Uterus (tissue), 2 donors: ENCODE data around the gene SLC6A18.

Experiments used
- CTCF ChIP-seq, 4 experiments: fragments of 200-600 bp in 2 of 4; fragments of 450-650 bp in 2 of 4; sonication (generic) in 2 of 4; IDR thresholded peaks; one replicate each; pipeline ENCODE4 v1.5.1; 2016 to 2019; ENCODE audit warnings: antibody characterized with exemption in 4 of 4, mild to moderate bottlenecking in 2 of 4, moderate library complexity in 1 of 4
- POLR2A ChIP-seq, 2 donors: fragments of 450-650 bp; IDR thresholded peaks; one replicate each; pipeline ENCODE4 v1.6.1; 2016; ENCODE audit warnings: antibody characterized with exemption in 2 of 2, mild to moderate bottlenecking in 1 of 2, moderate library complexity in 1 of 2

- no peak for TF ChIP-seq CTCF (IDR thresholded peaks at IDR 0.05)
- TF ChIP-seq POLR2A (IDR thresholded peaks at IDR 0.05) = no peak
These were observed 10.8 kb upstream of the SLC6A18 start for GRCh38 chr5:1214163-1214935.
